AG10803 (cell line): ENCODE results near the gene LYSMD1.

Source experiments
- DNase-seq: peaks from one replicate; pipeline ENCODE4 v3.0.0; 2010; ENCODE audit warnings: low read depth
- H3K4me3 ChIP-seq: 2 replicates; pipeline ENCODE4 v1.5.1; 2011; ENCODE audit warnings: mild to moderate bottlenecking, low read length, control low read depth
- TF ChIP-seq, protein P1 (sequence below): conservative IDR thresholded peaks from 2 replicates; pipeline ENCODE4 v1.5.1; 2011; ENCODE audit warnings: mild to moderate bottlenecking, low read length, control low read depth, inconsistent platforms

The LYSMD1 gene

DNA sequence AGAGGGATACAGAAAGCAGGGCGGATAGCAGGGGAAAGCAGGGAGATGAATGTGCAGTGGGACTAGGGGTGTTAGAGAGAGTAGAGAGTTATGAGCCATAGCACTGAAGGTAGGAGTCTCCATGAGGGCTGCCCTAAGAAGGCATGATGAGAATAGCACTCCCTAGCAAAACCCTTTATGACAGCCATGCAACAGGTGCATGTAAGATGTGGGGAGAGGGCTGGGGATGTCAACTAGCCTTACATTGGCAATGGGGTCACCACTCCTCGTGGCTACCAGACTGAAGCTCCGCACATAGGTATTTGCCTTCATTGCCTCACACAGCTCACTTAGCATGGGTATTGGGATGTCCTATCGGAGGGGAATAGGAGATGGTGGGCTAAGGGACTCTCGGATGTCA, 5.5 kb upstream of the LYSMD1 start:
- no peak overlapping the region for H3K4me3 ChIP-seq
- no peak for DNase-seq
- TF ChIP-seq, protein P1, sequence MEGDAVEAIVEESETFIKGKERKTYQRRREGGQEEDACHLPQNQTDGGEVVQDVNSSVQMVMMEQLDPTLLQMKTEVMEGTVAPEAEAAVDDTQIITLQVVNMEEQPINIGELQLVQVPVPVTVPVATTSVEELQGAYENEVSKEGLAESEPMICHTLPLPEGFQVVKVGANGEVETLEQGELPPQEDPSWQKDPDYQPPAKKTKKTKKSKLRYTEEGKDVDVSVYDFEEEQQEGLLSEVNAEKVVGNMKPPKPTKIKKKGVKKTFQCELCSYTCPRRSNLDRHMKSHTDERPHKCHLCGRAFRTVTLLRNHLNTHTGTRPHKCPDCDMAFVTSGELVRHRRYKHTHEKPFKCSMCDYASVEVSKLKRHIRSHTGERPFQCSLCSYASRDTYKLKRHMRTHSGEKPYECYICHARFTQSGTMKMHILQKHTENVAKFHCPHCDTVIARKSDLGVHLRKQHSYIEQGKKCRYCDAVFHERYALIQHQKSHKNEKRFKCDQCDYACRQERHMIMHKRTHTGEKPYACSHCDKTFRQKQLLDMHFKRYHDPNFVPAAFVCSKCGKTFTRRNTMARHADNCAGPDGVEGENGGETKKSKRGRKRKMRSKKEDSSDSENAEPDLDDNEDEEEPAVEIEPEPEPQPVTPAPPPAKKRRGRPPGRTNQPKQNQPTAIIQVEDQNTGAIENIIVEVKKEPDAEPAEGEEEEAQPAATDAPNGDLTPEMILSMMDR, result no peak

GRCh38 chr1:151167116-151167515, 1.4 kb upstream of the LYSMD1 start:
- H3K4me3 ChIP-seq, result peak overlapping the region; percentile 98
- no peak for DNase-seq
- TF ChIP-seq, protein P1, result no peak

GRCh38 chr1:151166505-151166956, 829 bp upstream of the LYSMD1 start:
- TF ChIP-seq, protein P1, result no peak
- DNase-seq, result peak; percentile 81
- peak overlapping the region; percentile 98 for H3K4me3 ChIP-seq

- TF ChIP-seq, protein P1, result no peak; the same call in 1 of the 2 replicates
- DNase-seq, result peak; percentile 59
- H3K4me3 ChIP-seq, result peak overlapping the region; percentile 98
Measured at GRCh38 chr1:151165281-151165737, 393 bp downstream of the LYSMD1 start.

DNA sequence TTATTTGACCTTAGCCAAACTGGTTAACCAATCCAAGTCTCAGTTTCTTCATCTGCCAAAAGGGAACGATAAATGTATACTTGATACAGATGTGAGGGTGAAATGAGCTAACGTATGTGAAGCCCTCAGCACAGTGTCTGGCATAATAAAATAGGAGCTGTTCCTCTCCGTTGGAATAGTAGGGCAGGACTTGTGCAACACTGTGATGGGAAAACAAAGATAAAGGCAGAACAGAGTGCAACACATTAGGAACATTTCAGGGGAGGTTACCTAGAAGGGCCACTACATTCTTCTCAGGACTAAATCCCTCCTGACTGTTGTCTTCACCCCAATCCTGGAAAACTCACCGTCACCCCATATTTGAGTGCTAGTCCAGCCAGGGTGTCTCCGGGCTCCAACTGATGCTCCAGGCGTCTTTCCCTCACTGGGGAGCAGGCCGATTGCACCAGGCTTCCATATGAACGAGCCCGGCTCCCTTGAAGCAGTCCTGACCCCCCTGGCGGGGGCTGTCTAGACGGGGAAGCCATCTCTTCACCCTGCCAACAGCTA, 896 bp downstream of the LYSMD1 start:
- TF ChIP-seq, protein P1, result no peak
- DNase-seq, result peak; percentile 22
- H3K4me3 ChIP-seq, result peak overlapping the region; percentile 98

GRCh38 chr1:151159373-151159772, 6.3 kb downstream of the LYSMD1 start:
- H3K4me3 ChIP-seq, result no peak overlapping the region
- TF ChIP-seq, protein P1, result no peak
- DNase-seq, result no peak

- TF ChIP-seq, protein P1, result no peak
- no peak for DNase-seq
- H3K4me3 ChIP-seq, result no peak overlapping the region
Measured at GRCh38 chr1:151158751-151159251, 6.9 kb downstream of the LYSMD1 start.
